ENCODE data around the gene KCNQ1.

The KCNQ1 gene

DNA sequence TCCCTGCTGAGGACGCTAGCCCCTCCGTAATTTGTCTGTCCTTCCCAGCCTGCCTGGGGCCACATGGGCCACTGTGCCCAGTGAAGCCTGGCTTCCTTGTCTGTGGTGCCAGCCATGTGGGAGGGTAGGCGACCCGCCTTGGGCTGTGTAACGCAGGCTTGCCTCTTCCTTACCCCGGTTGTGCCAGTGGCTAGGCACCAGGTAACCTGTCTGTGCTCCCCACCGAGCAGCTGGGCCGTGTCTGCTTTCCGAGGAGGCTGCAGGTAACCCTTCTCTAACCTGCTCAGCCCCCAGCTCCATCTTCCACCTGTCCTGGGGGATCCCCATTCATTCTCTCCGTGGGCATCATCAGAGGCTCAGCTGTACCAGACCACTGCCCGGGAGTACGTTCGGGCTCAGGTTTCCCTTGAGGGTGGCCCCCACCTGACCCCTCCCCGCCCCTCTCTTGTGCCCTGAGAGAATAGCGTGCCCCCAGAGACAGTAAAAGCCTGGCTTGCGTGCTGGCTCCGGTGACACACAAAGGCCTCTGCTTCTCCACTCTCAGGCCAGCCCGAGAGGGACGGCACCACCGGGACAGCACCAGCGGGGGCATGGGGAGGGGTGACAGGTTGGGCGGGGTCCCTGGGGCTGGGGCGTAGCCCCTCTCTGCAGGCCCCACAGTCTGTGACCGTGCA, 361.7 kb downstream of the KCNQ1 start:
- TF ChIP-seq, protein P1, sequence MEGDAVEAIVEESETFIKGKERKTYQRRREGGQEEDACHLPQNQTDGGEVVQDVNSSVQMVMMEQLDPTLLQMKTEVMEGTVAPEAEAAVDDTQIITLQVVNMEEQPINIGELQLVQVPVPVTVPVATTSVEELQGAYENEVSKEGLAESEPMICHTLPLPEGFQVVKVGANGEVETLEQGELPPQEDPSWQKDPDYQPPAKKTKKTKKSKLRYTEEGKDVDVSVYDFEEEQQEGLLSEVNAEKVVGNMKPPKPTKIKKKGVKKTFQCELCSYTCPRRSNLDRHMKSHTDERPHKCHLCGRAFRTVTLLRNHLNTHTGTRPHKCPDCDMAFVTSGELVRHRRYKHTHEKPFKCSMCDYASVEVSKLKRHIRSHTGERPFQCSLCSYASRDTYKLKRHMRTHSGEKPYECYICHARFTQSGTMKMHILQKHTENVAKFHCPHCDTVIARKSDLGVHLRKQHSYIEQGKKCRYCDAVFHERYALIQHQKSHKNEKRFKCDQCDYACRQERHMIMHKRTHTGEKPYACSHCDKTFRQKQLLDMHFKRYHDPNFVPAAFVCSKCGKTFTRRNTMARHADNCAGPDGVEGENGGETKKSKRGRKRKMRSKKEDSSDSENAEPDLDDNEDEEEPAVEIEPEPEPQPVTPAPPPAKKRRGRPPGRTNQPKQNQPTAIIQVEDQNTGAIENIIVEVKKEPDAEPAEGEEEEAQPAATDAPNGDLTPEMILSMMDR (IDR thresholded peaks at IDR 0.05; ENCODE audit: insufficient read depth, low read length, poor library complexity, severe bottlenecking) = no peak
- no peak overlapping the region for H3K4me3 ChIP-seq (replicated peaks; ENCODE audit: low read depth, low read length)
- H3K27me3 ChIP-seq (replicated peaks; ENCODE audit: control insufficient read depth, insufficient read depth, low read length) = no peaks in the 10 kb centered on the region
- H3K36me3 ChIP-seq (ENCODE audit: control insufficient read depth, insufficient read depth, low read length) = no peaks in the 10 kb centered on the region
- no peak for DNase-seq (ENCODE audit: extremely low read depth, insufficient read length)

DNA sequence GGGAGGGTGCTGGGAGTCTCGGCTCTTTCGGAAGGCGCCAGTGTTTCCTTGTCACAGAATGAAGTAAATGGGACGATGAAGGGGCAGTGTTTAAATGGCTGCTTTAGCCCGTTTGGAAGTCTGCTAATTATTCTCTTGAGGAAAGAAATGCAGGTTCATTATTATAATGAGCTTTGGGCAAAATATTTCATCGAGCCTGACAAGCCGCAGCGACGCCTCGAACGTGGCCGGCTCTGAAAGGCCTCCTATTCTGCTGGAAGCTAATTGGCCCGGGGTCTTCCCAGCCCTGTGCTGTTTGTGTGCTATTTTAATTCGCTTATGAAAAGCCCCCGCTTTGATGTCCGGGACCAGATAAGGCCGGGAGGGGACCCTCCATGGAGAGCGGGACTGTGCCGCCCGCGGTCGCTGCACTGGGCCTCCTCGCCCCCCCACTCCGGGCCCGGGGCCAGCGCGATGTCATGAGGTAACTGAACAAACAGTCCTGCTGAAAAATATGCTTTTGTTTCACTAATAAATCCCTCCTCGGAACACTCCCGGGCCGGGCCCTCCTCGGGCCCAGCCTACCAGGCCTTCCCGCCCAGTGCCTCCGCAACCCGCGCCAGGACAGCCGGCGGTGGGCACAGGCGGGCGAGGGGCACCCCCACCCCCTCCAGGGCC, 362.3 kb downstream of the KCNQ1 start:
- TF ChIP-seq, protein P1 (IDR thresholded peaks at IDR 0.05; ENCODE audit: insufficient read depth, low read length, poor library complexity, severe bottlenecking) = no peak
- Histone ChIP-seq H3K27me3 (replicated peaks; ENCODE audit: control insufficient read depth, insufficient read depth, low read length) (no peaks in the 10 kb centered on the region), H3K36me3 (ENCODE audit: control insufficient read depth, insufficient read depth, low read length) (no peaks in the 10 kb centered on the region), H3K4me3 (replicated peaks; ENCODE audit: low read depth, low read length) (no peak overlapping the region)
- no peak for DNase-seq (ENCODE audit: extremely low read depth, insufficient read length)

DNA sequence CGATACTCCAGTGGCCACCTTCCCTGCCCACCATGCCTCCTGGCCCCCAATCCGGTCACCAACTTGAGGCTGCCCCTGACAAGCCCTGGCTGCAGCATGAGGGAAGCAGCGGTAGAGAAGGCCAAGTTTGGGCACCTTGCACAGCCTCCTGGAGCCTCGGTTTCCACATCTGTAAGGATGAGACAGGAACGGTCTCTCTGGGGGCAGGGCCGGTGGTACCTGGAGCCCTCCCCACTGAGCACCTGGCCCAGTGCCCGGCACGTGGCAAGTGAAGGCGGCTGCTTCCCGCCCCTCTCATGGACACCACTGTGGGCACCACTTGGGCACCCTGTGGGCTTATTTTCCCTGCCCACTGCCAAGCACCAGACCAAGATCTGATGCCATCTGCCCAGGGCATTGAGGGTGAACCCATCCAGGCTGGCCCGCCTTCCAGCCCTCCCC, 363.0 kb downstream of the KCNQ1 start:
- Histone ChIP-seq H3K27me3 (replicated peaks; ENCODE audit: control insufficient read depth, insufficient read depth, low read length) (no peaks in the 10 kb centered on the region), H3K36me3 (ENCODE audit: control insufficient read depth, insufficient read depth, low read length) (no peaks in the 10 kb centered on the region), H3K4me3 (replicated peaks; ENCODE audit: low read depth, low read length) (no peak overlapping the region)
- TF ChIP-seq, protein P1 (IDR thresholded peaks at IDR 0.05; ENCODE audit: insufficient read depth, low read length, poor library complexity, severe bottlenecking) = no peak
- DNase-seq (ENCODE audit: extremely low read depth, insufficient read length) = no peak

DNA sequence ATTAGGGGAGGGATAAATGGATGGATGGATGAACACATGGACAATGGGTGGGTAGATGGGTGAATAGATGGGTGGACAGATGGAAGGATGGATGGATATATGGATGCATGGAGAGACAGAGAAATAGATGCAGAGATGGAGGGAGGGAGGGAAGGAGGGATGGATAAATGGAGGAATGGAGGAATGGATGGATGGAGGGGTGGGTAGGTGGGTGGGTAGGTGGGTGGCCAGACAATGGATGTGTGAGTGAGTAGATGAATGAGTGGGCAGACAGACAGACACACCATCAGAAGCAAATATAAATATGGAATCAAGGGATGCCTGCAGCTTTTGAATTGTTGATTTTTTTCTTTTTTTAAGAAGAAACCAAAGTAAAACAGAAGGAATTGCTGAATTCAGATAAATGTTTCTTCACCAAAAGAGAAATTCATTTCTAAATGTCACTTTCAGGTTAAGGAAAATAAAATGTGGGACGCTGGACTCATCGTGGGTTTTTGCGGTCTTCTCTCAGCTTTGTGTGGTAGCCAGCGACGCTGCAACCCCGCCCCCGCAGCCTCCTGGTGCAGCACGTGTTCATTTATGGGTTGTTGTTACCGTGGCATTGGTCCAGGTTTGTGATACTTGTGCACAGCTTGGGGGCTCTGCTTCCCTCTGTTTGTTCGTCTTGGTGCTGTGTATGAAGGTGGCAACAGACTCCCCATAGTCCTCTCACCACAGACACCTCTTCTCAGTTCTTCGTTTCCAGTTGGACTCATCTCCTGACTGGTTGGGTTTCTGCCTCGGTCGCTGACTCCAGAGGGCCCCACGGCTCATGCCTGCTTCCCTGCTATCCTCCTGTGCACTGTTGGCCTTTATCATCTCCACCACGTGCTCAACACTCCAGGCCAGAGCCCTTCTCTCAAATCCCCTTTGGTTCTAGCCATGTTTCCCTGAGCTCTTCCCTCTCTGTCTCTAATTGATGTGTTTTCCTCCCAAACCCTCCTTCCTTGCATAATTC, 364.3 kb downstream of the KCNQ1 start:
- H3K4me3 ChIP-seq (replicated peaks; ENCODE audit: low read depth, low read length) = no peak overlapping the region
- TF ChIP-seq, protein P1 (IDR thresholded peaks at IDR 0.05; ENCODE audit: insufficient read depth, low read length, poor library complexity, severe bottlenecking) = no peak

DNA sequence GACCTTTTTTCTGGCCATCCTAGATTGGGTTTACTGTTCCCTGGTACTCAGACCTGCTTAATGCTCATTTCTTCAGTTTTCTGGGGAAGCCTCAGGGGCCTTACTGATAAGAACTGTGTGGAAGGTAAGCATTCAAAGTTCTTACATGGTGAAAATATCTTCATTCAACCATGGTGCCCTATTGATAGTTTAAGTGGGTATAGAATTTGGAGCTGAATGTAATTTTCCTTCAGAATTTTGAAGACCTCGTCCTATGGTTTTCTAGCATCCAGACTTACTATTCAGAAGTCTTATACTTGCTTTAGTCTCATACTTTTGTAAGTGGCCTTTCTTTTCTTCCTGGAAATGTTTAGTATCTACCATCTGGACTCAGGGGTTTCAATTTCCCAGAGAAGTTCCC, 365.0 kb downstream of the KCNQ1 start:
- H3K36me3 ChIP-seq (ENCODE audit: control insufficient read depth, insufficient read depth, low read length) = no peaks in the 10 kb centered on the region
- TF ChIP-seq, protein P1 (IDR thresholded peaks at IDR 0.05; ENCODE audit: insufficient read depth, low read length, poor library complexity, severe bottlenecking) = no peak
- H3K27me3 ChIP-seq (replicated peaks; ENCODE audit: control insufficient read depth, insufficient read depth, low read length) = no peaks in the 10 kb centered on the region; the same call in 1 of the 2 replicates
- DNase-seq (ENCODE audit: extremely low read depth, insufficient read length) = no peak
- H3K4me3 ChIP-seq (replicated peaks; ENCODE audit: low read depth, low read length) = no peak overlapping the region

More for the DNA sequence above, 364.3 kb downstream of the KCNQ1 start:
- H3K36me3 ChIP-seq (ENCODE audit: control insufficient read depth, insufficient read depth, low read length) = no peaks in the 10 kb centered on the region
- no peaks in the 10 kb centered on the region; the same call in 1 of the 2 replicates for H3K27me3 ChIP-seq (replicated peaks; ENCODE audit: control insufficient read depth, insufficient read depth, low read length)
- DNase-seq (ENCODE audit: extremely low read depth, insufficient read length) = no peak

Data from GM06990 (cell line).